ENCODE measurements around the gene LRRC4B. TPM values are rescaled to one million over a fixed set of nuclear protein-coding genes. Genes with fewer than 3 reads are reported as not detected.

Gene LRRC4B
- total RNA-seq, 1 experiment from 2014 or later, result 3.8 TPM

- Histone ChIP-seq H2AK5ac (ENCODE audit: insufficient read length, low read length) (no peak within 1 kb of the TSS), H4K8ac (replicated peaks; ENCODE audit: insufficient read length, low read depth, low read length) (no peak within 1 kb of the TSS), H2BK120ac (ENCODE audit: low read depth, low read length, poor library complexity, severe bottlenecking) (no peak within 1 kb of the TSS), H2AFZ (ENCODE audit: low read length) (no peak within 1 kb of the TSS), H3K23ac (ENCODE audit: insufficient read length, low read depth, low read length) (no peak within 1 kb of the TSS), H3K56ac (ENCODE audit: insufficient read length, low read depth, low read length) (no peak within 1 kb of the TSS), H4K91ac (ENCODE audit: insufficient read length, low read depth, low read length) (no peak within 1 kb of the TSS), H3T11ph (ENCODE audit: low read length) (no peak within 1 kb of the TSS), H2BK12ac (ENCODE audit: insufficient read length, low read depth, low read length) (no peak within 1 kb of the TSS), H2BK5ac (ENCODE audit: insufficient read length, low read length) (no peak within 1 kb of the TSS), H3K27me3 (ENCODE audit: insufficient read depth, low read length) (no peaks in the 10 kb centered on the region), H3K18ac (ENCODE audit: insufficient read length, low read depth, low read length) (no peak within 1 kb of the TSS), H3K79me2 (ENCODE audit: insufficient read depth, low read length) (no peaks in the 10 kb centered on the region), H4K5ac (ENCODE audit: insufficient read length, low read depth, low read length) (no peak within 1 kb of the TSS), H3K4me2 (ENCODE audit: insufficient read depth, insufficient read length, low read length) (no peak within 1 kb of the TSS), H4K20me1 (ENCODE audit: control insufficient read depth, insufficient read depth, insufficient read length) (no peaks in the 10 kb centered on the region), H2BK15ac (ENCODE audit: low read depth, low read length) (no peak within 1 kb of the TSS), H3K23me2 (ENCODE audit: insufficient read length, low read depth, low read length, poor library complexity, severe bottlenecking) (no peaks in the 10 kb centered on the region), H3K9me3 (ENCODE audit: control insufficient read depth, low read depth, low read length) (no peaks in the 10 kb centered on the region), H3K9ac (ENCODE audit: extremely low read depth, insufficient read length, low read length) (no peak within 1 kb of the TSS), H3K14ac (ENCODE audit: insufficient read depth, low read length) (no peak within 1 kb of the TSS), H3K4me1 (ENCODE audit: insufficient read depth, low read length) (no peaks in the 10 kb centered on the region), H2BK20ac (ENCODE audit: low read depth, low read length, poor library complexity, severe bottlenecking) (no peak within 1 kb of the TSS), H3K4ac (ENCODE audit: low read depth, low read length) (no peak within 1 kb of the TSS), H3K27ac (ENCODE audit: insufficient read length, low read depth, low read length) (no peak within 1 kb of the TSS), H3K79me1 (ENCODE audit: insufficient read depth, low read depth, low read length, poor library complexity, severe bottlenecking) (no peaks in the 10 kb centered on the region)
- H3K27me3 Mint-ChIP-seq (ENCODE audit: low read depth), result peaks cover 48% of the 10 kb centered on the region
- TF ChIP-seq, protein P1, sequence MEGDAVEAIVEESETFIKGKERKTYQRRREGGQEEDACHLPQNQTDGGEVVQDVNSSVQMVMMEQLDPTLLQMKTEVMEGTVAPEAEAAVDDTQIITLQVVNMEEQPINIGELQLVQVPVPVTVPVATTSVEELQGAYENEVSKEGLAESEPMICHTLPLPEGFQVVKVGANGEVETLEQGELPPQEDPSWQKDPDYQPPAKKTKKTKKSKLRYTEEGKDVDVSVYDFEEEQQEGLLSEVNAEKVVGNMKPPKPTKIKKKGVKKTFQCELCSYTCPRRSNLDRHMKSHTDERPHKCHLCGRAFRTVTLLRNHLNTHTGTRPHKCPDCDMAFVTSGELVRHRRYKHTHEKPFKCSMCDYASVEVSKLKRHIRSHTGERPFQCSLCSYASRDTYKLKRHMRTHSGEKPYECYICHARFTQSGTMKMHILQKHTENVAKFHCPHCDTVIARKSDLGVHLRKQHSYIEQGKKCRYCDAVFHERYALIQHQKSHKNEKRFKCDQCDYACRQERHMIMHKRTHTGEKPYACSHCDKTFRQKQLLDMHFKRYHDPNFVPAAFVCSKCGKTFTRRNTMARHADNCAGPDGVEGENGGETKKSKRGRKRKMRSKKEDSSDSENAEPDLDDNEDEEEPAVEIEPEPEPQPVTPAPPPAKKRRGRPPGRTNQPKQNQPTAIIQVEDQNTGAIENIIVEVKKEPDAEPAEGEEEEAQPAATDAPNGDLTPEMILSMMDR (conservative IDR thresholded peaks at IDR 0.05), result no peak
- no CpG with 5 or more reads among the region's 22 CpGs for WGBS (ENCODE audit: extremely low coverage, insufficient read length, low lambda C conversion rate)
- no peaks in the 10 kb centered on the region; a peak in 1 of 5 replicates for H3K9me3 Mint-ChIP-seq
- peaks cover 5 to 7% (median 5%) of the 10 kb centered on the region in 3 experiments; a peak in 4 of 7 replicates for H3K36me3 Mint-ChIP-seq (ENCODE audit: insufficient read depth in 1 of 3, low read depth in 3 of 3)
- H3K4me1 Mint-ChIP-seq, result peaks cover 7 to 27% of the 10 kb centered on the region in 2 experiments
- DNase-seq, result no peak
- H3K27ac Mint-ChIP-seq, result peak within 1 kb of the TSS in 1 of 3 experiments; percentile 21; a peak in 1 of 7 replicates
- peak within 1 kb of the TSS in 1 of 2 experiments; percentile 65; a peak in 2 of 5 replicates for H3K4me3 Mint-ChIP-seq
Observed at GRCh38 chr19:50513746-50514345, 54.4 kb downstream of the LRRC4B start, which contains the start of gene ASPDH. TSS of gene ASPDH (minus strand) at chr19:50513913. CDS start at chr19:50513823, 90 bp downstream.
